Activated T-cell treated with anti-CD3 and anti-CD28 coated beads for 1 hour (primary cell): Measurements from ENCODE around the gene AFM.

Experiments
- DNase-seq: peaks from one replicate; pipeline ENCODE4 v3.0.0-alpha.2; 2020; ENCODE audit warnings: low read depth

The AFM gene

GRCh38 chr4:73481358-73481757, at the start of gene AFM:
Gene AFM, plus strand, starts transcription at chr4:73481745. Its CDS starts 31 bp downstream, at chr4:73481776.
- DNase-seq, result no peak

- DNase-seq, result no peak
Measured at GRCh38 chr4:73431813-73432168, 49.8 kb upstream of the AFM start.

GRCh38 chr4:73432169-73433000, 49.2 kb upstream of the AFM start:
- DNase-seq, result no peak

GRCh38 chr4:73433140-73433539, 48.4 kb upstream of the AFM start:
- DNase-seq, result no peak

- no peak for DNase-seq
Measured at GRCh38 chr4:73434311-73434710, 47.2 kb upstream of the AFM start.

GRCh38 chr4:73435984-73436383, 45.6 kb upstream of the AFM start, which contains the start of gene AFP:
Gene AFP, plus strand, starts transcription at chr4:73436221. Its CDS starts 42 bp downstream, at chr4:73436263.
- no peak for DNase-seq

GRCh38 chr4:73436674-73437557, 44.6 kb upstream of the AFM start:
- DNase-seq, result no peak

- DNase-seq, result no peak
Measured at GRCh38 chr4:73437558-73437956, 44.0 kb upstream of the AFM start.

GRCh38 chr4:73438048-73438447, 43.5 kb upstream of the AFM start:
- no peak for DNase-seq

- DNase-seq, result no peak
Measured at GRCh38 chr4:73438582-73439215, 42.8 kb upstream of the AFM start.

- no peak for DNase-seq
Measured at GRCh38 chr4:73439445-73439844, 42.1 kb upstream of the AFM start.

GRCh38 chr4:73439991-73440390, 41.6 kb upstream of the AFM start:
- DNase-seq, result no peak

GRCh38 chr4:73440653-73441052, 40.9 kb upstream of the AFM start:
- no peak for DNase-seq

GRCh38 chr4:73442275-73442674, 39.3 kb upstream of the AFM start:
- DNase-seq, result no peak

GRCh38 chr4:73443224-73443623, 38.3 kb upstream of the AFM start:
- DNase-seq, result no peak

GRCh38 chr4:73445383-73446335, 35.9 kb upstream of the AFM start:
- no peak for DNase-seq

GRCh38 chr4:73446336-73446938, 35.1 kb upstream of the AFM start:
- DNase-seq, result no peak

GRCh38 chr4:73447671-73448070, 33.9 kb upstream of the AFM start:
- DNase-seq, result no peak

- no peak for DNase-seq
Measured at GRCh38 chr4:73448448-73449203, 32.9 kb upstream of the AFM start.

- no peak for DNase-seq
Measured at GRCh38 chr4:73450398-73451004, 31.0 kb upstream of the AFM start.
